Peyer's patch (tissue), 4 donors: Measurements from ENCODE around the gene TUBB4A.

Experiments used
- POLR2A ChIP-seq, 2 donors: fragments of 450-650 bp; IDR thresholded peaks; one replicate each; pipeline ENCODE4 v1.5.1; 2017; ENCODE audit warnings: antibody characterized with exemption in 2 of 2, mild to moderate bottlenecking in 2 of 2, moderate library complexity in 2 of 2
- TF ChIP-seq, protein P1 (sequence below), 6 experiments: fragments of 450-650 bp in 4 of 6; fragments of 200-600 bp in 2 of 6; sonication (generic) in 1 of 6; IDR thresholded peaks; one replicate each; pipeline ENCODE4 v1.5.1; 2017 to 2019; ENCODE audit warnings: antibody characterized with exemption in 6 of 6, mild to moderate bottlenecking in 3 of 6, moderate library complexity in 1 of 6

DNA sequence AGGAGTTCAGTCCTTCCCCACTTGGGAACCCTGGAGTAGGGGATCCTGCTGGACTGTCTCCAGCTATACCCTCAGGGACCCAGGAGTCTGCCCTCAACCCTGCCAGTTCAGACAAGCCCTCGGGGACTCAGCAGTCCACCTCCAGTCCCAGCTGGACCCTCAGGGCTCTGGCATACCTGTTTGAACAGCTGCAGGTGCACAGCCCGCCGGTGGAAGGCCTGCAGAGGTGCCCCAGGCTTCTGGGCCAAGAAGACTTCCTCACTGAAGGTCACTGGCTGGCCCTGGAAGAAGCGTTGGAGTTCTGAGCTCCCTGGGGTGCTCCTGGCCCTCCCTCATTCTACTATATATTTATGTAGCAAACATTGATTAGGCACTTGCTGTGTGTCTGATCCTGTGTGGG, 29.4 kb downstream of the TUBB4A start:
- TF ChIP-seq, protein P1, sequence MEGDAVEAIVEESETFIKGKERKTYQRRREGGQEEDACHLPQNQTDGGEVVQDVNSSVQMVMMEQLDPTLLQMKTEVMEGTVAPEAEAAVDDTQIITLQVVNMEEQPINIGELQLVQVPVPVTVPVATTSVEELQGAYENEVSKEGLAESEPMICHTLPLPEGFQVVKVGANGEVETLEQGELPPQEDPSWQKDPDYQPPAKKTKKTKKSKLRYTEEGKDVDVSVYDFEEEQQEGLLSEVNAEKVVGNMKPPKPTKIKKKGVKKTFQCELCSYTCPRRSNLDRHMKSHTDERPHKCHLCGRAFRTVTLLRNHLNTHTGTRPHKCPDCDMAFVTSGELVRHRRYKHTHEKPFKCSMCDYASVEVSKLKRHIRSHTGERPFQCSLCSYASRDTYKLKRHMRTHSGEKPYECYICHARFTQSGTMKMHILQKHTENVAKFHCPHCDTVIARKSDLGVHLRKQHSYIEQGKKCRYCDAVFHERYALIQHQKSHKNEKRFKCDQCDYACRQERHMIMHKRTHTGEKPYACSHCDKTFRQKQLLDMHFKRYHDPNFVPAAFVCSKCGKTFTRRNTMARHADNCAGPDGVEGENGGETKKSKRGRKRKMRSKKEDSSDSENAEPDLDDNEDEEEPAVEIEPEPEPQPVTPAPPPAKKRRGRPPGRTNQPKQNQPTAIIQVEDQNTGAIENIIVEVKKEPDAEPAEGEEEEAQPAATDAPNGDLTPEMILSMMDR (IDR thresholded peaks at IDR 0.05): no peak
- no peak for TF ChIP-seq POLR2A (IDR thresholded peaks at IDR 0.05)
